H9 (cell line): ENCODE data around the gene NFXL1. TPM values are rescaled to one million over a fixed set of nuclear protein-coding genes. Genes with fewer than 3 reads are reported as not detected.

Source experiments
- DNase-seq: peaks from one replicate; pipeline ENCODE4 v3.0.0-alpha.2; 2017
- H2AFZ ChIP-seq: one replicate; pipeline ENCODE4 v1.6.1; 2013; ENCODE audit warnings: mild to moderate bottlenecking, low read length, control low read depth, moderate library complexity
- H2AK5ac ChIP-seq: 2 replicates; pipeline ENCODE4 v1.6.1; 2013; ENCODE audit warnings: low read length, control low read depth, mixed read lengths; ENCODE audit not compliant: insufficient read length
- H2BK120ac ChIP-seq: one replicate; pipeline ENCODE4 v1.6.1; 2013; ENCODE audit warnings: low read depth, mild to moderate bottlenecking, low read length, control low read depth, inconsistent platforms; ENCODE audit not compliant: poor library complexity, severe bottlenecking
- H2BK12ac ChIP-seq: 2 replicates; pipeline ENCODE4 v1.6.1; 2013; ENCODE audit warnings: low read length, control low read depth, mixed read lengths, low read depth; ENCODE audit not compliant: insufficient read length
- H2BK15ac ChIP-seq: 2 replicates; pipeline ENCODE4 v1.6.1; 2013; ENCODE audit warnings: low read depth, low read length, control low read depth
- H2BK20ac ChIP-seq: one replicate; pipeline ENCODE4 v1.6.1; 2013; ENCODE audit warnings: low read depth, mild to moderate bottlenecking, low read length, control low read depth, inconsistent platforms; ENCODE audit not compliant: poor library complexity, severe bottlenecking
- H2BK5ac ChIP-seq: 2 replicates; pipeline ENCODE4 v1.6.1; 2013; ENCODE audit warnings: low read length, control low read depth, mixed read lengths; ENCODE audit not compliant: insufficient read length
- H3K14ac ChIP-seq: 2 replicates; pipeline ENCODE4 v1.6.1; 2013; ENCODE audit warnings: low read length, control low read depth; ENCODE audit not compliant: insufficient read depth
- H3K18ac ChIP-seq: 2 replicates; pipeline ENCODE4 v1.6.1; 2013; ENCODE audit warnings: low read depth, mild to moderate bottlenecking, mixed read lengths, low read length, control low read depth; ENCODE audit not compliant: insufficient read length
- H3K23ac ChIP-seq: 2 replicates; pipeline ENCODE4 v1.6.1; 2013; ENCODE audit warnings: low read length, control low read depth, mixed read lengths, low read depth; ENCODE audit not compliant: insufficient read length
- H3K23me2 ChIP-seq: 2 replicates; pipeline ENCODE4 v1.6.1; 2013; ENCODE audit warnings: low read depth, mild to moderate bottlenecking, mixed read lengths, low read length, control low read depth; ENCODE audit not compliant: insufficient read length, poor library complexity, severe bottlenecking
- H3K27ac ChIP-seq: 2 replicates; pipeline ENCODE4 v1.5.1; 2013; ENCODE audit warnings: low read length, control low read depth, mixed read lengths, low read depth; ENCODE audit not compliant: insufficient read length
- H3K27me3 ChIP-seq: 2 replicates; pipeline ENCODE4 v1.6.1; 2013; ENCODE audit warnings: low read length, control low read depth, inconsistent platforms; ENCODE audit not compliant: insufficient read depth
- H3K4ac ChIP-seq: 2 replicates; pipeline ENCODE4 v1.6.1; 2013; ENCODE audit warnings: low read depth, mild to moderate bottlenecking, control low read depth, inconsistent platforms, low read length, moderate library complexity
- H3K4me1 ChIP-seq: 2 replicates; pipeline ENCODE4 v1.6.1; 2013; ENCODE audit warnings: low read length, control low read depth, inconsistent platforms; ENCODE audit not compliant: insufficient read depth
- H3K4me2 ChIP-seq: 2 replicates; pipeline ENCODE4 v1.6.1; 2013; ENCODE audit warnings: low read length, control low read depth, mixed read lengths; ENCODE audit not compliant: insufficient read length, insufficient read depth
- H3K56ac ChIP-seq: 2 replicates; pipeline ENCODE4 v1.6.1; 2013; ENCODE audit warnings: low read depth, mild to moderate bottlenecking, mixed read lengths, low read length, control low read depth; ENCODE audit not compliant: insufficient read length
- H3K79me1 ChIP-seq: 2 replicates; pipeline ENCODE4 v1.6.1; 2013; ENCODE audit warnings: low read depth, mild to moderate bottlenecking, moderate library complexity, low read length, control low read depth, inconsistent platforms; ENCODE audit not compliant: insufficient read depth, poor library complexity, severe bottlenecking
- H3K79me2 ChIP-seq: 2 replicates; pipeline ENCODE4 v1.6.1; 2013; ENCODE audit warnings: low read length, control low read depth, inconsistent platforms; ENCODE audit not compliant: insufficient read depth
- H3K9ac ChIP-seq: 2 replicates; pipeline ENCODE4 v1.6.1; 2013; ENCODE audit warnings: low read length, control low read depth, mixed read lengths; ENCODE audit not compliant: insufficient read length; ENCODE audit errors: extremely low read depth
- H3K9me3 ChIP-seq: one replicate; pipeline ENCODE4 v1.6.1; 2013; ENCODE audit warnings: low read depth, low read length, inconsistent platforms; ENCODE audit not compliant: control insufficient read depth
- H3T11ph ChIP-seq: one replicate; pipeline ENCODE4 v1.6.1; 2013; ENCODE audit warnings: mild to moderate bottlenecking, low read length, control low read depth, inconsistent platforms
- H4K20me1 ChIP-seq: one replicate; pipeline ENCODE4 v1.6.1; 2013; ENCODE audit not compliant: control insufficient read depth, insufficient read length, insufficient read depth
- H4K5ac ChIP-seq: 2 replicates; pipeline ENCODE4 v1.6.1; 2013; ENCODE audit warnings: low read depth, mild to moderate bottlenecking, mixed read lengths, low read length, control low read depth; ENCODE audit not compliant: insufficient read length
- H4K8ac ChIP-seq: replicated peaks from 2 replicates; pipeline ENCODE4 v1.6.1; 2013; ENCODE audit warnings: low read length, control low read depth, mixed read lengths, low read depth; ENCODE audit not compliant: insufficient read length
- H4K91ac ChIP-seq: 2 replicates; pipeline ENCODE4 v1.6.1; 2013; ENCODE audit warnings: low read depth, mild to moderate bottlenecking, moderate library complexity, mixed read lengths, low read length, control low read depth; ENCODE audit not compliant: insufficient read length
- H3K27ac Mint-ChIP-seq, 3 experiments: 2 replicates in 2 of 3; 3 replicates in 1 of 3; pipeline ENCODE4 v1.8.0; 2020 to 2021; ENCODE audit warnings: mixed read lengths in 3 of 3, mild to moderate bottlenecking in 1 of 3, moderate library complexity in 1 of 3
- H3K27me3 Mint-ChIP-seq: 2 replicates; pipeline ENCODE4 v1.8.0; 2021; ENCODE audit warnings: low read depth, mild to moderate bottlenecking, moderate library complexity, mixed read lengths
- H3K36me3 Mint-ChIP-seq, 3 experiments: 2 replicates in 2 of 3; 3 replicates in 1 of 3; pipeline ENCODE4 v1.8.0; 2020 to 2021; ENCODE audit warnings: low read depth in 3 of 3, mixed read lengths in 3 of 3; ENCODE audit not compliant: insufficient read depth in 1 of 3
- H3K4me1 Mint-ChIP-seq, 2 experiments: 2 replicates each; pipeline ENCODE4 v1.8.0; 2020; ENCODE audit warnings: mixed read lengths in 2 of 2
- H3K4me3 Mint-ChIP-seq, 2 experiments: 2 replicates in 1 of 2; 3 replicates in 1 of 2; pipeline ENCODE4 v1.8.0; 2020 to 2021; ENCODE audit warnings: mild to moderate bottlenecking in 2 of 2, mixed read lengths in 2 of 2, moderate library complexity in 1 of 2
- H3K9me3 Mint-ChIP-seq, 2 experiments: 2 replicates in 1 of 2; 3 replicates in 1 of 2; pipeline ENCODE4 v1.8.0; 2020; ENCODE audit warnings: mild to moderate bottlenecking in 2 of 2, mixed read lengths in 2 of 2, moderate library complexity in 1 of 2
- CTCF ChIP-seq: fragments of 200-600 bp; sonication (generic); conservative IDR thresholded peaks from 3 replicates; pipeline ENCODE4 v1.8.0; 2021; ENCODE audit warnings: antibody characterized with exemption, mild to moderate bottlenecking
- WGBS: extraction: QIAGEN DNeasy Blood & Tissue Kit; methylation state at CpG from one replicate; pipeline ENCODE4 v1.1.7; 2013; ENCODE audit warnings: missing lambda C conversion rate, low lambda C conversion rate, mixed read lengths; ENCODE audit not compliant: insufficient read length; ENCODE audit errors: extremely low coverage; 5-methylcytosine and 5-hydroxymethylcytosine counted together
- total RNA-seq: library from RNA; stranded (reverse); gene quantifications from 2 replicates; pipeline ENCODE4 v1.2.1, GENCODE V29; 2021

The NFXL1 gene
- total RNA-seq, 1 experiment from 2014 or later: 33.8 TPM

- H2BK20ac ChIP-seq: no peak overlapping the region
- H2BK12ac ChIP-seq: no peak overlapping the region
- H3K4me3 Mint-ChIP-seq: peak overlapping the region; percentile 73 to 87
- H3K4me1 Mint-ChIP-seq: peaks cover 21 to 24% of the 10 kb centered on the region in 2 experiments
- H3K79me2 ChIP-seq: no peaks in the 10 kb centered on the region
- H2AK5ac ChIP-seq: no peak overlapping the region
- no peaks in the 10 kb centered on the region for H3K9me3 ChIP-seq
- H3K27ac Mint-ChIP-seq: peak overlapping the region in 1 of 3 experiments; percentile 44; a peak in 1 of 7 replicates
- H3K23ac ChIP-seq: no peak overlapping the region
- H3K27me3 Mint-ChIP-seq: peaks cover 13% of the 10 kb centered on the region
- DNase-seq: peak; percentile 73
- H2AFZ ChIP-seq: no peak overlapping the region
- H3K9ac ChIP-seq: no peak overlapping the region
- H3K79me1 ChIP-seq: no peaks in the 10 kb centered on the region
- H3K27ac ChIP-seq: no peak overlapping the region
- no peak overlapping the region for H3K4ac ChIP-seq
- H4K8ac ChIP-seq: no peak overlapping the region
- peaks cover 6% of the 10 kb centered on the region; the same call in 1 of the 2 replicates for H3K4me1 ChIP-seq
- no peaks in the 10 kb centered on the region for H3K27me3 ChIP-seq
- no peaks in the 10 kb centered on the region for H4K20me1 ChIP-seq
- no peak overlapping the region for H2BK15ac ChIP-seq
- H3K23me2 ChIP-seq: peaks cover 18% of the 10 kb centered on the region
- H3K4me2 ChIP-seq: peak overlapping the region; percentile 79
- TF ChIP-seq CTCF: no peak
- WGBS: no CpG with 5 or more reads among the region's 58 CpGs
- no peak overlapping the region for H3K18ac ChIP-seq
- no peak overlapping the region for H4K91ac ChIP-seq
- H2BK5ac ChIP-seq: no peak overlapping the region
- no peak overlapping the region for H3T11ph ChIP-seq
- peaks cover 0 to 14% (median 1%) of the 10 kb centered on the region in 3 experiments; a peak in 5 of 7 replicates for H3K36me3 Mint-ChIP-seq
- no peak overlapping the region for H3K56ac ChIP-seq
- no peak overlapping the region for H4K5ac ChIP-seq
- H3K9me3 Mint-ChIP-seq: peaks cover 10 to 13% of the 10 kb centered on the region in 2 experiments
- H2BK120ac ChIP-seq: no peak overlapping the region
- H3K14ac ChIP-seq: no peak overlapping the region
Measured at GRCh38 chr4:47837094-47837907, 77.1 kb downstream of the NFXL1 start.
